NCI-H1105 (cell line): ENCODE results near the gene FLRT2.

Experiments
- DNase-seq: peaks from one replicate; lab custom pipeline; 2025; lab: John Stamatoyannopoulos, UW

The FLRT2 gene

DNA sequence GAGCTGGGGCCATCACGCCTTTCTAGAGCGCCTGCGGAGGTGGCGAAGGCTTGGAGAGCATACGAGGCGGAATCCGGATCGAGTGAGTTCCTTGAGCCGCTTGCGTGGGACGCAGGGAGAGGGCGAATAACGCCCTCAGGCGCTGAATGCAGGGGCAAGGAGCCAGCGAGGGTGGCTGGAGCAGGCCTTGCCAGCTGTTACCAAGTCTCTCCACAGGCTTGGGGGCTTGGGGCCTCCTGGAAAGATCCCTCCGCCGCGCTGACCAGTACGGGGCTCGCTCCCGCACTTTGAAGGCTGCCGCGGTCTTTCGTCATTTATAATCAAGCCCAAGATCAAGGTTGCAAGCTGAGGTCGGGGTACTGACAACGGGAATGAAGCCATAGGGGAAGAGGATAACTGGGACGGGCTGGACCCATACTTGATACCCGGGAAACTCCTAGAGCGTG, 1.2 kb downstream of the FLRT2 start:
- no peak for DNase-seq

DNA sequence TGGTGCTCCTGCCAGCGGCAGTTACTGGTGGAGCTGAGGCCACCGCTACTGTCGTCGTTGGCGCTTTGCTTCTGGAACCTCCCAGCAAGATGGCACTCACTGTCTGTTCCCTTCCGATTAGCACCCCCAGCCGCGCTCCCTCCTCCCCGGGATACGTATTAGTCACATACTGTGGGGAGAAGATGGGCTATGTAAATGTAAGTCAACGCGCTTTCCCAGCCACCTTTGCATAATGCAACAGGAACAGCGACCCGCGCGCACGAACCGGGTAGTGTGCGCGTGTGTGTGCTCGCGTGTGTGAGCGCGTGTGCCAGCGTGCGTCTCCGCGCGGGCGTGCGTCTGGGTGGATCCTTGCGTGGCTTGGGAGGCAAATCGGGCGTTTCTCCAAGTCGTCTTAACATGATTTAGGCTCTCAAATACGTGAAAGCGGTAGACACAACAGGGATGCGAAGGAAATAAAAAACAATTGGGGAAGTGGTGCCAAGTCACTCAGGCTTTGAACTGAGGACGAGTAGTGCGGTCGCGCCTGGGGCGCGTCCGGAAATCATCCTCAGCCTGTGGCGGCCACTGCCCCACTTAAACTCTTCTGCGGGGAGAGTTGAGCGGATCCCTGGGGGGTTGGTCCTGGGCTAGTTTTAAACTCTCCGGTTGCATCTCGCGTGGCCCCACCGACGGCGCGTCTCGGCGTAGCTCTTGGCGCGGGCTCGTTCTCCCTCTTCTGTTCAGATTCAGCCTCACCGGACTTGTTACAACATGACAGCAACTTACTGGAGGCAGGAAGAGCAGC, 1.8 kb downstream of the FLRT2 start:
- no peak for DNase-seq

DNA sequence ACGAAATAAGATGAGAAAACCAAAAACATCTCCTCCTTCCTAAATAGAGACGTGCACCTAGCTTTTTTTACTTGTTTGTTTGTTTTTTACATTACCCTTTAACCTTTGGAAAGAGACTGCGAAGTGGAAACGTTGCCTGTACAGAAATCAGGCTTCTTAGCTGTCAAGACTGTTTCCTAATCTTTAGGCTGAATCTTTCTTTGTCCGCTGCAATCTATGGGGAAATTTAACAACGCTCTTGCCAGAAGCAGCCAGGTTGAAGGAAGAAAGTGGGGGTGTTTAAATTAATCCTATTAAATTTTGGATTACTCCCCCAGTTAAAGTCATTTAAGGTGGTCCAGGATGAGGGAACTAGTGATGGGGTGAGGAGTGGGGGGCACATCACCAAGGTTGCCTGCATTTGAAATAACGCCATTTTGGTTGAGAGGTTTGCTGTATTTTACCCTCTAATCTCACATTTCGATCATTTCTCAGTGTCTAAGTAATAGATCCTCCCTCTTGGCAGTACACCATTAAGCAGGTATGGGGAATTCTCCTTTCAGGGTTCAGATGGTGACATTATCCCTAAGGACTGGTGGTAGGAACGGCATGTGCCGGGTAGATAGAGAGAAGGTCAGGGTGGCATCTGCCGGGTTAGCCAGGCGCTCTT, 2.6 kb downstream of the FLRT2 start:
- no peak for DNase-seq

DNA sequence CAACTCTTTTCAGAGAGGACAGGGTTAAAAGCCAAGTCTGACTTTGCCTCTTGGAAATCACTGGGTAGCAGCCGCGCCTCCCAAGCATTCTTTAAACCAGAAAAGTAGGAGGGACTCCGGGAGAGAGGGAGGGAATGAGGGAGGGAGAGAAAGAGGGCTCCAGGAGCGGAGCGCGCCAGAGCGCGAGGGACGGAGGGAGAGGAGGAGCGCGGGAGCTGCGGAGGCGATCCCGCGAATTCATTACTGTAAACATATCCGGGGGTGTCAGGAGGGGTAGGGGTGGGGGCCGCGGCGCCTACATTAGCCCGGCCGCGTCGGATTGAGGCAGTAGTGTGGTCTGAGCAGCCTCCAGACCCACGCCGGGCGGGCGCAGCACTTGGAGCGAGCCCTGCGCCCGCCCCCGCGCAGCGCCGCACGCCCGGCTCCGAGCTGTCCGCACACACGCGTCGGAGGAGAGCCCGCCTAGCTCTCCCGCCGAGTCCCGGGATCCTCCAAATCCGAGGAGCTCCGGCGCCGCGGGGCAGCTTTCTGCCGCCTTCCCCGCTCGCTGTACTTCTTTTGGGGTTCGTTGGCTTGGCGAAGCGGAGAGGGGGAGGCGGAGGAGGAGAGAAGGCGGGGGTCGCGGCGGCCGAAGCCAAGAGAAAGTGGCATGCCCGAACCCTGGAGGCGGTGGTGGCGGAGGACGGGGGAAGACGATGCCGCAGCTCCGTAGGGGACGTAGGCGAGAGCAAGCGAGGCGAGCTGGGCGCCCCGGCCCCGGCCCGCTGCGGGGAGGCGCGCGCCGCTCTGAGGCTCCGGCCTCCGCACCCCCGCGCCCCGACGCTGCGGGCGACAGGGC, 3.3 kb downstream of the FLRT2 start:
- peak; percentile 53 for DNase-seq

DNA sequence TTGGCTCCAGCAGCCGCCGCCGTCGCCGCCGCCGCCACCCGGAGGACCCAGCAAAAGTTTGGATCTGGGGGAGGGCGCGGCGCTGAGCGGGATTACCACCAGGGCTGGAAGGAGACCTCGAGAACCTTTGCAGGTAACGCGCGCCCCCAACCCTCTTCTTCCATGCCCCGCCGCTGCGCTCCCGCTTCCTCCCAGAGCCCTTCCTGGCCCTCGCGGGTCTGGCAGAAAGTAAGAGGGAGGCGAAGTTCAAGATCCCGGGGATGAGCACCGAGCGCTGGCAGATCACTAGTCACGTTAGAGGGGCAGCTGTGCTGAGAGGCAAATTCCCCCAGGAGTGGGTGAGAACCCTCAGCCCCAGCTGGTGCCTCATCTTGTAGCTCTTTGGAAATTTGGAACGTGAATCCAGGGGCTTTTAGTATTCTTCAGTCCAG, 3.9 kb downstream of the FLRT2 start:
- DNase-seq: peak; percentile 51

DNA sequence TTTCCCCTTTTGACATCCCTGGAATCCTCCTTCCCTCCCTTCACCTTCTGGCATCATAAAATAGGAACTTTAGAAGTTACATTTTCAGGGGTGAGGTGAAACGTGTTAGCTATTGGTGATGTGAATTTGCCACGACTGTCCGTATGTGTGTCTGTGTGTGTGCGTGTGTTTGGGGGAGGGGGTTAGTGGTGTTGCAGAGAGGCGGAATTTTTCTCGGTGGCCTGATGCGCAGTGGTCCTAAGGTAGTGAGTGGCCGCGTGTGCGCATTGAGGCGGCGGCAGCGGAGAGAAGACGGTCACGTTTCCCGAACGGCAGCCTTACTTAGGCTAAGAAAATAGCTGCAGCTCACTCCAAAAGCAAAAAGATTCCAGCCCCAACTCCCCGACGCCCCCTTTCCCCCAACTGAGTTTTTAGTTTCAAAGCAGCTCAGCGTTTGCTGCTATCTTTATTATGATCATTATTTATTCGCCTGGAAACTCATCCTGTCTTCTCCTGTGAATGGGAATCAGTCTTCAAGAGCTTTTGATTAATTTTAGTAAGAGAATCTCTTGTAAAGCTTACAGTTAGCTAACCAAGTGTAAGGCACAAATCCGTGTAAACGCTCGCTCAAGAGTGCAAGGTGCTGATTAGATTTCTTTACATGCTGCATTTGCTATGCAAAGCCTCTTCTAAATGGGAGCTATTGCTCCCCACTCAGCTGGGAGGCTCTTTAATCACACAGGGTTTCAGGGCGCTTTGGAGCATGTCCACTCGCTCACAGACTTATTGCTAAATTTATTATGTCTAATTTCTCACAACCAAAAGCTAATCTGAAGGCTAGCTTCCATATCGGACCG, 4.7 kb downstream of the FLRT2 start:
- no peak for DNase-seq

DNA sequence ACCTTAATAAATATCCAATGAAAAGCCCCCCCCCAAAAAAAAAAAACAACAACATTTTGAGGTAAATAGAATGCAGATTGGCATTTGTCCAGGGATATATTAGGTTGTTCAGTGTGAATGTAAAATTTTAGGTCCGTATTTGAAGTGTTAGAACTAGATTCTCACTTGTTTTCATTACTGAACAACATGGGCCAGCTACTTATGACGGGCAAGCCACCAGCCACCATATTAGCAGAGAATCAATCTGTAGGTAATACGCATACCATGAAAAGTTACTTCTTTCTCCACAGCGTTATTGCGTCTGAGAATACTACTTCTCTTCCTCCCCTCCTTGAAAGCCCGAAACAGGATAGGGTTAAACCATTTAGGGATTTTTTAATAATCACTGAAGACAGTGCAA, 5.4 kb downstream of the FLRT2 start:
- DNase-seq: no peak

DNA sequence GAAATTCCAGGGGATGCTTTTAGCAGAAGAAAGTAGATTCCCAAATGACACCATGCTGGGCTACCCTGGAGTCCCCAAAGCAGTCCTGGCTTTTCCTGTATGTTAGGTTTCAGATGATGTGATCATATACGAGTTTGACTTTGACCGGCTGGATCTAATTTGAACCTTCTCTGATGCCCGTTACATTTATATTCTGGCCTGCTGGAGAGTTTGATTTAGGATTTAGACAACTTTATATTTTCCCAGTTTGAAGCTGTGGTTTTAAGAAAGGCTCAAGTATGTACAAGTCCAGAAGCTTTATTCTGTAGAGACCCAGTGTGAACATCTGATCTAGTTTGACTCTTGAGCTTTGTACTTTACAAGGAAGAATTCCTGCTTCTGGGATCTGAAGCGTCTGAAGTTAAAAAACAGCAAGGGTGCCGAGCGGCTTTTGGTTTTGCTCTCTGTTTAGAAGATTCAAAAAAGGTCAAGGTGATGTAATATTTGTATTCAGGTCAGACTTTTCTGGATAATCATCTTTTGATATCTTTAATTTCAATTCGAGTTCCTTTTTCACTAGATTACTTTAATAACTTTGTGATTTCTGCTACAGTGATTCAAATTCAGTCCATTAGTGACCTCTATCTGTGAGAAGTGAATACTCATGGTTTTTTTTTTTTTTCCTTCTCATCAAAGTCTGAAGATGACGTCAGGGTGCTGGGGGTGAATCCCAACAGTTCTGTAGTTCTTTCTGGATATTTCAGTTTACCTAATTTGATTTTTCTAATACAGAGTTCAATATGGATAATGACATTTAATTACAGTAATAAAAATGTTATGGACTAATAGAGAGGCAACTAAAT, 6.3 kb downstream of the FLRT2 start:
- peak; percentile 63 for DNase-seq

DNA sequence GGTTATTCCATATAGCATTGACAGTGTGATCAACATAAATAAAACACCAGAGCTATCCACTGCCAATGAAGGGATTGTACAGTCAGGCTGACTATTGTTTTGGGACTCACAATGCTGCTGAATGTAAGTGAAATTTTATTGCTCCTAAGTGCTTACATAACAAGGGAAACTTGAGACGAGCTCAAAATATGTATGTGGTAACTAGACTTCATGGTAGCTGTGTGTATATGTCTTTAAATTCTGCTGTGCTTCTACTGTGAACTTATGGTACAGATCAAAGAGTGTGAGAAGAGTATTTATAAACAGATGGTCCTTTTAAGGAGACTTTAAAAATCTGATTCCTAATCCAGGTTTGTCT, 6.9 kb downstream of the FLRT2 start:
- DNase-seq: peak; percentile 63

DNA sequence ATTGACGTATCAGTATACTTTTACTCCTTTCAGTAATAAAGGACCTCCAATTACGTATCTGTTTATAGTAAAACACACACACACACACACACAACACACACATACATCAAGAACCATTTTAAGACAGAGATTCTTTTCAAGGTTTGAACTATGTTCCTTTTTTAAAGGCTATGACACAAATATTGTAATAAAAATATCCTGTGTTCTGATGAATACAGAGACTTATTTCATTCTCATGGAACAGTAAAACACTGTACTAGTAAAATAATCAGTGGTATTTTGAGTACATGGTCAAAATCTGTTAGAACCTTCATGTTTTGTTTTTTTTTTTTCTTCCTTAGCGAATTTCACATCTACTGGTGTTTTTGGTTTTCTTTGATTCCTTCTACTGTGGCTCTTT, 7.6 kb downstream of the FLRT2 start:
- DNase-seq: no peak

DNA sequence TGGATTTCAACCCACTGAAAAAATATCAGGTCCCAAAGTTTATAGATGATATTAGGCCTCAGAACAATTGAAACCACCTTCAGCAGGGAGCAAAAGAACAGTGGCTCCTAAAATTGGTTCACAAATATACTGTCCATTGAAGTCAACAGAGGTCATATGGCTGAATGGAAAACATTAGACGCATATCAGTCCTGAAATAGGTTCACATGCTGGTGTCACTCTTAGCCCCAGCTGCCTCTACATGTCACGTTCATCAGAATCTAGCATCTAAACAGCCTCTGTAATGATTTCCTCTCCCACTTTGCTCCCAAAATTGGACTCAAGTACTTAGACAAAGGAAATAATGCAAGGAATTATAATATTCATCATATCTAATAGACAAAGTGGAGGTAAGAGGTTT, 8.7 kb downstream of the FLRT2 start:
- no peak for DNase-seq

DNA sequence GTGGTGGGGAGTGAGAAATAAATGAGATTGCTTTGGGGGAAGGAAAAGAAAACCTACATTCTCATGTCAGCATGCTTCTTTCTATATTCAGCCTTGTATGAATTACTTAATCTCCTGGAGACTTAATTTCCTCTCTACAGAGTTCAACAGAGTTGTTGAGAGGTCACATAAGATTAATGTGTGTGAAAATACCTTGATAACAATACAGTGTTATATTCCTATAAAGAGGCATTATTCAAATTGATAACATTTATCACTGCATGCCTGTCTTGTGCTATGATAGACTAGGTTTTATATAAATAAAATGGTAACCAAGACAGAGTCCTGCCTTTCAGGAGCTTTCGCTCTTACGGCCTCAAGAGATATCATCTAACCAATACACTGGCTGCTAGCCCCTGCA, 9.6 kb downstream of the FLRT2 start:
- DNase-seq: no peak

DNA sequence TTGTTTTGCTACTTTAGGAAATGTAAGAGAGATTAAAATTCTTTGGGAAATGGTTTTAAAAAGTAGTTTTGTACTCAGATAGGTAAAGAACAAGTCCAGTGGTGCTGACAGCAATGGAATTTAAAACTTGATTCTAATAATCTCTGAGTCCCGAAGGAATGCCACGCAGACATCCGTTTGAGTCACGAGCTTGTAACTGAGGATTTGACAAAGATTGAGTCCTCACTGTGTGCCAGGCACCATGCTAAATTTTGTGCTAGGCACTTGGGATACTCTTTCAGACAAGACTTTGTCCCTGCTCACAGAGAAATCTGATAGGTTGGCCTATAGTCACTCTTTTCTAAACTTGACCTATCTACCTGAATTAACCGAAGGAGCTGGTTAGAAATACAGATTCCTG, 12.7 kb downstream of the FLRT2 start:
- no peak for DNase-seq

DNA sequence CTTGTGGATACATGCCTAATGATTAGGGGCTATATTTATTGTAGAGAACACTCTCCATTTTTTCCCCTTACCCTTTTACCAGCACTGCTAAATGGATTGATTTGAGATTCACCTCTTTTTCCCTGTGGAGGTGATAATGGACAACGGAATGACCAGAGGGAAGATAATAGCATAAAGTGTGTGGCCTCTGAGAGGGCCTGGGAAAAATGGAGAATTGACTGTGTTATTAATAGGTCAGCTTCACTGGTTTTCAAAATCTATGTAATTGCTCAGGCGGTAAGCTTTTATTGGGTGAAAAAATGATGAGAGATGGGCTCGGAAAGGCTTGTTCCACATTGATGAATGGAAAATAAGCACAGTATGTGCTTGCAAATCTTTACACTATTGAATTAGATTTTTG, 15.8 kb downstream of the FLRT2 start:
- no peak for DNase-seq

DNA sequence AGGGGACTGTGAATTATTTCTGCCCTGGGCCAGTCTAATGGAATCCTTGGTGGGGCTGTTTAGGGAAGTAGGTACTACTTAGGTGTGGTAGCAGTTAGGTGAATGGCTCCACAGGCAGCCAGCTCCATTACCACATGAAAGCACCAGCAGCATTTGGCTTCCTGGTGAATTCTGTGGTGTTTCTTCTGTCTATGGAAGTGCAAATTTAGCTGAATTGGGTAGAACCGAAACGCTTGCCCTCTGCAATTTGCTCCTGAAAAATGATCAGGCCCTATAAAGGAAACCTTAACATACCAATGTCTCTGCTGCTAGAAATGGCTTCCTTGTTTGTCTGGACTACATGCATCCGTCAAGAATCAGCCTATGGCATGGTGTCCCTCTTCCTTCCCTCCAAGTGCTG, 16.4 kb downstream of the FLRT2 start:
- DNase-seq: no peak

DNA sequence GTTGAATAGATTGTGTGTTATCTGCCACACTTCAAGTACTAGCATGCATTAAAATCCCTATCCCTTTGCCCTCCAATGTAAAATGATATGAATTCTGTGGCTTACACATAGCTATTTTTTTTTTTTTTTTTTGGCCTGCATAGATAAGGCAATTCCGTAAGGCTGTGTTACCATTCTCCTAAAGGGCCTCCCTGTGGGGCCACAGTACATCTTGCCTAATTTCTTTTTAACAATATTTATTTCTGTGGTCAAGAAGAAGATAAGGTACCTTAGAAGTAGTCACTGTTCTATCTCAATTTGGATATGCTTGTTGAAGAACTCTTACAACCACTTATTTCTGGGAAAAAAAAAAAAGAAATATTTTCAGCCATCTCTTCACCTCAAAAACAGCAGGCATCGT, 19.8 kb downstream of the FLRT2 start:
- no peak for DNase-seq

DNA sequence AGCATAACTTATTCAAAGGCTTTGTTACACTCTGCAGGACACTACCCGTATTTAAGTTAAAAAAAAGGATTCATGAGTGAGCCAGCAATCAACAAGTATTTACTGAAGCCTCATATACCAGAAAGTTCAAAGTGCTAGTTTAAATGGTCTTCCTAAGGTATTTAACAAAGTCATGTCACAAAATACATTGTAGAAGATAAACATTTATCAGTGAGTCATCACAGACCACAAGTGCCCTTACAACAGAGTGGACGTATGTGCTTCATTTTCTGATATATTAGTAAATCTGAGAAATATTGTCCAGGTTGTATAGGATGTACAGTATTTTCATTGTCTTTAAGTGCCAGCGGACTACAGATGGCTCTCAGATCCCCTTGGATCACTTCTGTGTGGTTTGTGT, 24.2 kb downstream of the FLRT2 start:
- DNase-seq: no peak

DNA sequence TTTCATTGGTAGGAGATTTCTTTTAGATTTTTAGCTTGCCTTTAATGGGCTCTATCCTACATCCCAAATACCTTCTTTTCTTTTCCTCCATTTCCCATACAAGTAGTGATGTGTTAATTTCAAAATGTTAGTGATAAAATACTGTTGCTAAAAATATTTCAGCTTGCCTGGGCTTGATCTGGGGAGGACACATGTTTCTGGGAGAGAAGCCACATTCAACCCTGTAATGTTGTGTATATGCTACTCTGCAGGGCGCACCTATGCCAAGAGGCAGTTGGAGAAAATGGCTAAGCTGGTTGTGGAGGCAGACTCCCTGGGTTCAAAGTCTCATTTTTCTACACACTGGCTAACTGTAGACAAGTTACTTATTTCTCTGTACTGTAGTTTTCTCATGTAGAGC, 26.3 kb downstream of the FLRT2 start:
- no peak for DNase-seq

DNA sequence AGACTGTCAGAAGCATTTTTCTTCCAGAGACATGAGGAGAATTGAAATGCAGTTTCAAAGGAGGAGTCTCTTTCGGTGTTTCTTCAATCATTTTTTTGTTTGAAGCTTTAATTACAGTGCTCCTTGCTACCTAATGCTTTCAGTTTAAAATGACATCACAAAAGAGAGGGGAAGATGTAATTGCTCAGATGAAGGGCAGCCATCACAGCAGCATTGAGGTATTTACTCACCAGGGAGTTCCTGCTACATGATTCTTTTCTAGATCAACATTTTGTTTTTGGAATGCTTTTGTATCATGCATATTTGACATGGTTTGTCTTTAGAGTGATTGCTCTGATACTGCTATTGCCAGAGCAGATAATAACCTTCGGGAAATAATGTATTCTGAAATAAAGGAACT, 28.6 kb downstream of the FLRT2 start:
- DNase-seq: no peak

DNA sequence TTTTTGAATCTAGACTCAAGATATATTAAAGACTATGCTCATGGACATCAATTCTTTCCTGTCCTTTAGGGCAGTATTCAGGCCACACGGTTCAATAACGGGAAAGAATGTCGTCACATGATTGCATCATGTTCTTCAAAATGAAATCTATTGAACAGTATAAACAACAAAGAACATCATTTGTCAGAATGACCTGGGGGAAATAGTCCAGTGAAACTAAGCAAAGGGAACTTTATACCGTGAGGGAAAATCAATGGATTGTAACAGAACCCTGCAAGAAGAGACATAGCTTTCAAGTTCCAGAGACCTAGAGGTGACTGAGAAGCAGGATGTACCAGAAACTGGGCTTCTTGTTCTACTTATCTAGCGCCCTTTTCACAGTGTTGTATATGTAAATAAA, 32.7 kb downstream of the FLRT2 start:
- DNase-seq: no peak

DNA sequence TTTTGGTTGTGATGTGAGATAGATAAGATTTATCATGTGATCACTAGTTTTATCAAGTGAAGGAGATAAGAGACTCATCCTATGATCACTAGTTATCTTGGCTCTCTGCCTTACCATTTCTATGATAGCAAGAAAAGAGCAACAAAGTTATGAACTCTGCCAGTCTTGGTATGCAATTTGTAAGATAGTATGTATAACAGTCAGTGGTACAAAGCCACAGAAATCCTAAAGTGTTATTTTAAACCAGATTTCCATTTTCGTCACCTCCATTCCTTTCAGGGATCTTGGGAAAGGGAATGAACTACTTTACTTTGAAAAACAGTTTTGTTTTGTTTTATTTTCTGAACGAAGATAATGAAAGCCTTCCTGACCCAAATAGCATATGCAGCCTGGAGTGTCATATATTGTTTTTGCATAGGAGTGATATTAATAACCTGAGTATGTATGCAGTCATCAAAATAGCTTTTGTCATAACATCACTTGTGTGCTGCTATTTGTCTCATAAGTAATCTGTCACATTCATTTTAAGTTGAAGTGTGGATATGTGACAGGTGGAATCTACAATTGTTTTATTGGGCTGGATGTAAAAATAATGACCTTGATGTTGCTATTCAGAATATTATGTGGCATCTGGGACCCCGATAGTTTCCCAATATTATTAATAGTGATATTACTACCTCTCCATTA, 35.0 kb downstream of the FLRT2 start:
- DNase-seq: no peak
